Stimulated activated CD8-positive, alpha-beta memory T cell treated with anti-CD3 and anti-CD28 coated beads, Interleukin-15, amount 100 ng/mL, for 1 hour (primary cell): Measurements from ENCODE around the gene XYLT2.

Experiments
- DNase-seq: peaks from one replicate; pipeline ENCODE4 v3.0.0-alpha.2; 2020; ENCODE audit warnings: low read depth

The XYLT2 gene

DNA sequence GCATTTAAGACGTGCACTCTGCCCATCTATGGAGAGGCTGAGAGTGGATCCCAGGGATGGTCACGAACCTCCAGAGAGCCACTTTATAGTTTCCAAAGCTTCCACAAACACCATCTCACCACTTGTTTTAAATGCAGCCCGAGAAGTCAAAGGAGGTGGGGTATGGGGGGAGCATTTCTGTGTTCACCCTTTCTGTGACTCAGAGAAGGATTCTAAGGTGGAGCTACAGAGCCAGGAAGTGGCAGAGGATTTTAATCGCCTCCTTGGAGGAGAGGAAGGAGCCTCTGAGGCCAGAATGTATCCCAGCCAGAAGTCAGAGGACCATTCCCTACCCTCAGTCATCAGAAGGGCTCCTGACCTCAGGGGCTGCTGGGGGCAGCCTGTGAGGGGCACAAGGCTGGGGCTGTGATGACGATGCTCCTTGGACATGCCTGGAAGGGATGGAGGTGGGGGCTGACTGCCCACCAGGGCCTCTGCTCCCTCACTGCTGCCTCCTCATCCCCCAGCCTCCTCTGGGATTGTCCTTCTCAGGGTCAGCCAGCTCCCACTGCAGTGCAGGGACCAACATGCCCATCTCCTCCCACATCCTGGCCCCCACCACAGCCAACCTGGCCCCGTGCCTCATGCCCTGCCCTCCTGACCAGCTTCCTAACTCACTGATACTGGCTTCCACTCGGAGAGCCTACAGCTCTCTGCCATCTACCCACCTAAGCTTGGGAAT lies 2.8 kb downstream of the XYLT2 start:
- DNase-seq, result no peak

DNA sequence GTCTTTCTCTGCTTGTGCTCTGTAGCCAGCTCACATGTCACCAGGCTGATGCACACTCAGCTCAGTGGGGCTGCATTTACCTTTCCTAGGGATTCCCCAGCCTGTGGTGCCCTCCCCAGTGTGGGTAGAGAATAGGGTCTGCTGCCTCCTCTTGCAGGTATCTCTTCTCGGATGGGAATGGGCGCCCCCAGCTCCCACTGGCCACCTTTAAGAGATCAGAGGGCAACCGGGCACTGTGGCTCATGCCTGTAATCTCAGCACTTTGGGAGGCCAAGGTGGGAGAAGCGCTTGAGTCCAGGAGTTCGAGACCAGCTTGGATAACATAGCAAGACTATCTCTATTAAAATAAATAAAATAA lies 3.3 kb downstream of the XYLT2 start:
- DNase-seq, result no peak

DNA sequence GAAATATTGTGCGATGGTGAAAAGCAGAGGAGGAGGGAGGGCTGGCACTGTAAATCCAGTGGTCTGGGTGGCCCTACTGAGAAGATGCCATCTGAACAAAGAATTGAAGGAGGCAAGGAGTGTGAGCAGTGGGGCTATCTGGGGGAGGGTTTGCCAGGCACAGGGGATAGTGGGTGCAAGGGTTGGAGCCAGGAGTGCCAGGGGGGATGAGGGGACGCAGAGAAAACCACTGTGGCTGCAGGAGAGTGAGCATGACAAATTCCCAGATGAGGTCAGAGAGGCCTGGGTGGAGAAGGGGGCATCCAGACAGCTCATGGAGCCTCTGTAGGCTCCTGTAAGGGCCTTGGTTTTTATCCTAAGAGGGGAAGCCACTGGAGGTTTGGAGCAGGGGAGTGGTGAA lies 4.8 kb downstream of the XYLT2 start:
- no peak for DNase-seq

DNA sequence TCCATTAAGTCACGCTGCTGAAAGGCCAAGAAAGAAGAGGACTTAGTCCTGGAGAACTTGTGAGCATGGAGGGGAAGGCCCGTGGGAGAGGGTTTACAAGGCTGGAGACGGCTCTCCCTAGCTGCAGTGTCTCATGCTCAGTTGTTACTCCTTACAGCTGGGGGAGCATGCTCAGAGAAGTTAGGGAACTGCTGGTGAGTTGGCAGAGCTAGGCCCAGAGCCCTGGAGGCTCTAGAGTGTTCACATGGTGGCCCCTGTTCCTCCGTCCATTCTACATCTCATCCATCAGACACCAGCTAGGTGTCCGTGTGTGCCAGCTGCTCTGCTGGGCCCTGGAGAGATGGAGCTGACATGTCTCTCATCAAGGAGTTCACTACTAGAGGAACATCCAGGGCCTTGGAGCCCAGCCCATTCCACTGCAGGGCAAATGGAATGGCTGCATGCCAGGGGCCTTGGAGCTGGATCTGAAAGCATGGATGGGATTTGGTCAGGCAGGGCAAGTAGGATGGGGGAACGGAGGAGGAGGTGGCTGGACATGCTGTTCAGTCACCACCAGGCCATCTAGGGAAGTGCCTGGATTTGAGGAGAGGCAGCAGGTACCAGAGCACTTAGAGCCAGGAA lies 6.3 kb downstream of the XYLT2 start:
- no peak for DNase-seq

DNA sequence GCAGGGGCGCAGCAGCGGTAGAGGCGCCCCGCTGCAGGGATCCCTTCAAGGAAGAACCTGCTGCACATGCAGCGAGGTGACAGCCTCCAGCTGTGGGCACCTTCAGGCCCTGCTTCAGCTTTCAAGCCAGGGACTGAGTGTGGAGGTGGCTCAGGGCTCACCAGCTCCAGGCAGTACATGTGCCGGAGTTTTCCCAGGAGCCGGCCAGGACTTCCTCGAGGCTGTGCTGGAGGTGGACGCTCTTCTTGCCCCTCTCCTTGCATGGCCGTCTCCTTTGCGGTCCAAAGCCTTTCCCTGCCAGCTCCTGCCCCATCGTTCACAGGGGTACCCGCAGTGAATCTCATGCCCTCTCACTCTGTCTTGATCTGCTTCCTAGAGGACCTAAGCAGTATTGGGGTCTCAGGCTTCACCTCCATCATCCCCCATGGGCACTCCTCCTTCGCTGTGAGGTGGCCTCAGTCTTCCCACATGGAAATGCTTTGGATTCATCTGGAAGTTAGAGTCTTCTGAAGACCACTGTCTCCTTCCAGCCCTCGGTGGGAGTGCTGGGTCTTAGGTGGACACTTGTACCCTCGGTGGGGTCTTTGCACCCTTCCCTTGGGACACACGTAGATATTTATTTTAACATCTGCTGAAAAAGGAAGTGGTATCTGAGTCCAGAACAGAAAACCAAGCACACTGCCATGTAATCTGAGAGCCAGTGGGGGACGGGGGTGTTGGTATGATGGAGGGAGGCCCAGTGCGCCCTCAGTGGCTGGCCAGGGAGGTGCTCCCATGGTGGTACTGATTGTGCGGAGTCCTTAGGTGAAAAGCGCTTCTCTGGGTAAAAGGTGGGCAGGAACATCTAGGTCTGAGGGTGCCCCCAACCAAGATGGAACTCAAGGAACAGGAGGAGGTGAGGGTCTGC lies 7.0 kb downstream of the XYLT2 start:
- no peak for DNase-seq

DNA sequence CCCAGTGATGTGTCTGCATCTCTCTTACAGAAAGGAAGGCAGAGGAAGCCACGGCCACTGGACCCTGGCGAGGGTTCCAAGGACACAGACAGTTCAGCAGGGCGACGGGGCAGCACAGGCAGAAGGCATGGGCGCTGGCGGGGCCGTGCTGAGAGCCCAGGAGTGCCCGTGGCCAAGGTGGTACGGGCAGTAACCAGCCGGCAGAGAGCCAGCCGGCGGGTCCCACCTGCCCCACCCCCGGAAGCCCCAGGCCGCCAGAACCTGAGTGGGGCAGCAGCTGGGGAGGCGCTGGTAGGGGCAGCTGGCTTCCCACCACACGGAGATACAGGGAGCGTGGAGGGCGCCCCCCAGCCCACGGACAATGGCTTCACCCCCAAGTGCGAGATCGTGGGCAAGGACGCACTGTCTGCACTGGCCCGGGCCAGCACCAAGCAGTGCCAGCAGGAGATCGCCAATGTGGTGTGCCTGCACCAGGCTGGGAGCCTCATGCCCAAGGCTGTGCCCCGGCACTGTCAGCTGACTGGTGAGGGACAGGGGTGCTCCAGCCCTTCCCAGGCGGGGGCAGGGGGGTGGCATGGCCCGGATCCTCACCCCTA lies 7.8 kb downstream of the XYLT2 start:
- DNase-seq, result no peak

DNA sequence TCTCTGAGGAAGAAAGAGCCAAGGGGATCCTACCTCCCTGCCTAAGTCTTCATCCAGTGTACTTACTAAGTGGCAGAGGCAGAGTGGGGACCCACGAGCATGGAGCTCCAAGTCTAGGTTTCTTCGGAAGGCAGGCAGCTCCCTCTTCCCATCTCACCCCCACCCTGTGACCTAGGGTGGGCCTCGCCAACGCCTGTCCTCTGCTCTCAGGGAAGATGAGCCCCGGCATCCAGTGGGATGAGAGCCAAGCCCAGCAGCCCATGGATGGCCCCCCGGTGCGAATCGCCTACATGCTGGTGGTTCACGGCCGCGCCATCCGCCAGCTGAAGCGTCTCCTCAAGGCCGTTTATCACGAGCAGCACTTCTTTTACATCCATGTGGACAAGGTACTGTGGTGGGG lies 8.3 kb downstream of the XYLT2 start:
- DNase-seq, result no peak

DNA sequence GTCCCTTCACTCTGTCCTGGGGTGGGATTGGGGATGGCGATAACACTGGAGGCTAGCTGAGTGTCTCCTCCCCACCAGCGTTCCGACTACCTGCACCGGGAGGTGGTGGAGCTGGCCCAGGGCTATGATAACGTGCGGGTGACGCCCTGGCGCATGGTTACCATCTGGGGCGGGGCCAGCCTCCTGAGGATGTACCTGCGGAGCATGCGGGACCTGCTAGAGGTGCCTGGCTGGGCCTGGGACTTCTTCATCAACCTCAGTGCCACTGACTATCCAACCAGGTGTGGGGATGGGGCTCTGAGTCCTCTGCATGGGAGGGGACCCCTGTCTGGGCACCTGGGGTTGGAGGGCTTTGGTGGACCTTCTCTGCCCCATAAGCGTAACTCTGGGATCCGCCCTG lies 8.8 kb downstream of the XYLT2 start:
- DNase-seq, result no peak

DNA sequence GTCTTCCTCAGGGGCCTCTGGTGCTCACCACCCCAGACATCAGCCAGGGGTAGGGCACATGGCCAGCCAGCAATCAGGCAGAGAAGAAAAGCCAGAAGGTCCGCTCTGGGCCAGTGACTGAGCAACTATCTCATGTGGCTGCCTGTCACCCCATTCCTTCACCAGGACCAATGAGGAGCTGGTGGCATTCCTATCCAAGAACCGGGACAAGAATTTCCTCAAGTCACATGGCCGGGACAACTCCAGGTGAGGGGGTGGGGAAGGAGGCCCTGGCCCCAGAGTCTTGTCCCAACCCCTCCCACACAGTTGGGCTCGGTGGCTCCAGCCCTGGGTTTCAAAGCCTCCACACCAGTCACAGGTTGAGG lies 9.4 kb downstream of the XYLT2 start:
- no peak for DNase-seq

DNA sequence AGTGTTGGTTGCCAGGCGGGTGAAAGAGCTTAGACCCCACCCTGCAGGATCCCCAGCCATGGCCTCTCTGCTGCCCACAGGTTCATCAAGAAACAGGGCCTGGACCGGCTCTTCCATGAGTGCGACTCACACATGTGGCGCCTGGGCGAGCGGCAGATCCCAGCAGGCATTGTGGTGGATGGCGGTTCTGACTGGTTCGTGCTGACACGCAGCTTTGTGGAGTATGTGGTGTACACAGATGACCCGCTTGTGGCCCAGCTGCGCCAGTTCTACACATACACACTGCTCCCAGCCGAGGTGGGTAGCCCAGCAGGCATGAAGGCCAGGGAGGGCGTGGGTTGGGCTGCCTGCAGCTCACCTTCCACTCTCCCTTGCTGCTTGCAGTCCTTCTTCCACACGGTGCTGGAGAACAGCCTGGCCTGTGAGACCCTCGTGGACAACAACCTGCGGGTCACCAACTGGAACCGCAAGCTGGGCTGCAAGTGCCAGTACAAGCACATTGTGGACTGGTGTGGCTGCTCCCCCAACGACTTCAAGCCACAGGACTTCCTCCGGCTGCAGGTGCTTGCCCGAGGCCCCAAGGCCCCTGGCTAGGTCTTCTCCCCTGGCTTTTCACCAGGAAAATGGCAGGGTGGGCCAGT lies 9.9 kb downstream of the XYLT2 start:
- no peak for DNase-seq

DNA sequence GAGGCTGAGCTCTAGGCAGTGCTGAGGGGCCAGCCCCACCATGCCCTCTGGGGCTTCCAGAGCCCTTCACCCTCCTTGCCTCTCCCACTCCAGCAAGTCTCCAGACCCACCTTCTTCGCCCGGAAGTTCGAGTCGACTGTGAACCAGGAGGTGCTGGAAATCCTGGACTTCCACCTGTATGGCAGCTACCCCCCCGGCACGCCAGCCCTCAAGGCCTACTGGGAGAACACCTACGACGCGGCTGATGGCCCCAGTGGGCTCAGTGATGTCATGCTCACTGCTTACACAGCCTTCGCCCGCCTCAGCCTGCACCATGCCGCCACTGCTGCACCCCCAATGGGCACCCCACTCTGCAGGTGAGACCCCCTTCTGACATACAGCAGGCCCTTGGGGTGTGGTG lies 10.5 kb downstream of the XYLT2 start:
- no peak for DNase-seq

DNA sequence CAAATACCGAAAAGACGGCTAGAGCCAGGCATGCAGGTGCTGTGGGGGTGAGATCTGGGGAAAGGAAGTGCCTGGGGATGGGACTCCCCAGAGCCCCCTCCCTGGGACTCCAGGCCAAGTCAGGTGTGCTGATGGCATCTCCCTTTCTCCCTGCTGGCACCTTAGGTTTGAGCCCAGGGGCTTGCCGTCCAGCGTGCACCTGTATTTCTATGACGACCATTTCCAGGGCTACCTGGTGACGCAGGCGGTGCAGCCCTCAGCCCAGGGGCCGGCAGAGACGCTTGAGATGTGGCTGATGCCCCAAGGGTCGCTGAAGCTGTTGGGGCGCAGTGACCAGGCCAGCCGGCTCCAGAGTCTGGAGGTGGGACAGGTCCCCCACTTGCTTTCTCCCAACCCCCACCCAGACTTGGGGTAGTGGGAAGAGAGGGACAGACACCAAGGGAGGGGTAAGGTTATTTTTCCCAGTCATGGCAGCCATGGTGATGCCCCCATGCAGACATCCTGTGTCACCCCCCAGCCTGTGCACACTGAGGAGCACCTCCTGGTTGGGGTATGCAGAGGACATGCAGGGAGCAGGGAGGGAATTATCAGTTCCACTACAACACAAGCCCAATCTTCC lies 11.1 kb downstream of the XYLT2 start:
- no peak for DNase-seq

DNA sequence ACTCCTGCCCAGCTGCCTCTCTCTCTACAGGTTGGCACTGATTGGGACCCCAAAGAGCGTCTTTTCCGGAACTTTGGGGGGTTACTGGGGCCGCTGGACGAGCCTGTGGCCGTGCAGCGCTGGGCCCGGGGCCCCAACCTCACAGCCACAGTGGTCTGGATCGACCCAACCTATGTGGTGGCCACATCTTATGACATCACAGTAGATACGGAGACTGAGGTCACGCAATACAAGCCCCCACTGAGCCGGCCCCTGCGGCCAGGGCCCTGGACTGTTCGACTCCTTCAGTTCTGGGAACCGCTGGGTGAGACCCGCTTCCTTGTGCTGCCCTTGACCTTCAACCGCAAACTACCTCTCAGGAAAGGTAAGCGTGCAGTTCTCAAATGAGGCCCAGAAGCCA lies 12.3 kb downstream of the XYLT2 start:
- DNase-seq, result no peak

DNA sequence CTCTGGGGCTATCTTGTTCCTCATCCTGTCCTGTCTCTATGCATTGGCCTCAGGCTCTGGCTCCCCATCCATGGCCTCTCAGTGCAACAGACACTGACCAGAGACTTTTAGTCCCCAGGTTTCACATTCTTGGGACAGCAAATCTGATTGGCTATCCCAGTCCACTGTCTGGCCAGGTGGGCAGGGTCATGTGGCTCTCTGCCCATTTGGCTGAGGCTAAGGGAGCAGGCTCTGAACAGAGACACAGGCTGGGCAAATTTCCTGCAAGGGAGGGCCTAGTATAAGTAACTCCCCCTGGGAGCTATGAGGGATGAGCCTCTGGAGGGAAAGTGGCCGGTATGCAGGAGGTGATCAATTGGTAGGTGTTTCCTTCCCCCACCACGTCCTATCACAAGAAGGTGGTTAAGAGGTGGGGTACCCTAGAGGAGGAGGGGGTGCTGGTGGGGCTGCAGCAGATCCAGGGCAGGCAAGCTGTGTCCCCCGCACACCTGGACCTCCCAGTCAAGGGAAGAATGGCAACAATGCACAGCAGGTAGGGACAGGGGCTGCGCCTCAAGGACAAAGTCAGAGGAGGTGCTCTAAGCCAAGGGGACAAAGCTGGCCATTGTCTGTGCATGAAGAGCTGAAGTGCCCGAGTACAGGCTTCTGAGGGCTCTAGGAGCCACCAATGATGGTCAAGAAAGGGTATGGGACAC lies 13.2 kb downstream of the XYLT2 start:
- no peak for DNase-seq

DNA sequence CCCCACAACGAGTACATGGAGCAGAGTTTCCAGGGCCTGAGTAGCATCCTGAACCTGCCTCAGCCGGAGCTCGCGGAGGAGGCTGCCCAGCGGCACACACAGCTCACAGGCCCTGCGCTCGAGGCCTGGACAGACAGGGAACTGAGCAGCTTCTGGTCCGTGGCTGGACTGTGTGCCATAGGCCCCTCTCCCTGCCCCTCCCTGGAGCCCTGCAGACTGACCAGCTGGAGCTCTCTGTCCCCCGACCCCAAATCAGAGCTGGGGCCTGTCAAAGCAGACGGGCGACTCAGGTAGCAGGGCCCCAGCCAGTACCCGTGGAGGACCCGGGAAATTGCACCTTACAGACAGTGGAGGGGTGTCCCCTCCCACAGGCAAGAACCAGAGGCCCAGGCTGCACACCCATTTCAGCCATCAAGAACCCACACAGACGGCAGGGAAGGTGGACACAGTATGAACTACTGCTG lies 14.1 kb downstream of the XYLT2 start:
- no peak for DNase-seq

DNA sequence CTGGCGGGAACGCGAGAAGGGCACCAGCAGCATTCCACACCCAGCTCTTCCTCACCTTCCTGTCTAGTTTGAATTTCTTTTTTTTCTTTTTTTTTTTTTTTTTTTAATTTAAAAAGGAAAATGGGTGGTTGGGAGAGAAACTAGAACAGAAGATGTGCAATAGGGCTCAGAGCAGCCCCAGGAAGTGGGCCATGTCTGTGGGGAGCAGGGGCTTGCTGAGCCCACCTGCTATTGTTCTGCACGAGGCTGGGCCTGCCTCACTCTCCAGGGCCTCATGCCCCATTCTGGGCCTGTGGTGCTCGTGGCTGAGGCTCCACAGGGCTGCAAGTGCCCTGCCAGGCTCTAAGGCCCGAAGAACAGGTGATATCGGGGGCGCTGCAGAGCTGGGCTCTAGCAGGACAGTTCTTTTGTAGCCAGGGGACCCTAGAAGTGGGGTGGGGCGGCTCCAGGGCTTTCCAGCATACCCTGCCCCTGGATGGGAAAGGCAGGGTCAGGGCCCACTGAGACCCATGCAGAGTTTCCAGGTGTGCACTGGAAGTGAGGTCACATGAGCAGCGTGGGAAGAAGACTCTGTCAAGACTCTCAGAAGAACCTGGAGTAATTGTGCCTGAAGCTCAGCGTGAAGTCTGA lies 14.7 kb downstream of the XYLT2 start:
- no peak for DNase-seq

DNA sequence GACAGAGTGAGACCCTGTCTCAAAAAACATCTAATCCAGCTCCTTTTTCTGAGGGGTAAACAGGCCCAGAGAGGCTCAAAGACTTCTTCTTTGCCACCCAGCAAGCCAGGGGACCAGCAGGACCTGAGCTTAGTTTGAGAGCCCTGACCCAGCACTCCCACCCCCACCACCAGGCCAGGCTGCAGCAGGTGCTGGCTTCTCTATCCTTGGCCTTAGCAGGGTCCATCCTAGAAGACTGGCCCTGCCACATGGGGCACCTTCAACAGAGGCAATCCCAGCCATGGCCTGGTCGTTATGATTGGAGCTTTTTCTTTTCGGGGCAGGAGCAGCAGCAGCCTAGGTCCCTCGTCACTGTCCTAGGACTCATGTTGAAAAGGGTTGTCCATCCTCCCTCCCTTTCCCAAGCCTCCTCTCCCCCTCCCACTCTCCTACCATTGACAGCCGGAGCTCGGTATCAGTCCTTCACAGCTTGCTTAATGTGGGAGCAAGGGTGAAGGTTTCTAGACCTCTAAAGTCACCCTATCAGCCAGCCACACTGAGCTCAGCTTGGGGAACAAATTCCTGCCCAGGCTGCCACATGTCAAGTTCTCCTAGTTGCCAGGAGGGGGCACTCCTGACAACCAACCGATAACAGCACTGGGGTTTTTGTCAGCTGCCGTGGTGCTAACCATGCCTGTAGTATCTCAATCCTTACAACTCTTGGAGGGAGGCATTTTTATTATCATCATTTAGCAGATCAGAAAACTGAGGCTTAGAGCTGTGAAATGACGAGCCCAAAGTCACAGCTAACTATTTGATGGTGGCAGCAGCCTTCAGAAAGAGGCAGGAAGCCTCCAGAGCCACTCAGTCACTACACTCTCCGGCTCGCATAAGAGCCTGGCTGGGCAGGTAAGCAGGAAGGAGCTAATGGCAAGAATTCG lies 15.9 kb downstream of the XYLT2 start:
- peak; percentile 27 for DNase-seq

DNA sequence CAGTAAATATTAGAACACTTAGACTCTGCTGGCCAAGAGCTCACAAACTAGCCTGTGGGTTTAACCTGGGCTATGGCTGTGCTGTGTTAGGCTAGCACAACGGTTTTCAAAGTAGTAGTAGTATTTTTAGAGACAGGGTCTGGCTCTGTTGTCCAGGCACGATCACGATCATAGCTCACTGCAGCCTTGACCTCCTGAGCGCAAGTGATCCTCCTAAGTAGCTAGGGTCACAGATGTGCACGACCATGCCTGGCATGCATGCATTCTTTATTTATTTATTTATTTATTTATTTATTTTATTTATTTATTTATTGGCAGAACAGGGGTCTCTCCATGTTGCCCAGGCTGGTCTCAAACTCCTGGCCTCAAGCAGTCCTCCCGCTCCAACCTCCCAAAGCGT lies 16.7 kb downstream of the XYLT2 start:
- no peak for DNase-seq

DNA sequence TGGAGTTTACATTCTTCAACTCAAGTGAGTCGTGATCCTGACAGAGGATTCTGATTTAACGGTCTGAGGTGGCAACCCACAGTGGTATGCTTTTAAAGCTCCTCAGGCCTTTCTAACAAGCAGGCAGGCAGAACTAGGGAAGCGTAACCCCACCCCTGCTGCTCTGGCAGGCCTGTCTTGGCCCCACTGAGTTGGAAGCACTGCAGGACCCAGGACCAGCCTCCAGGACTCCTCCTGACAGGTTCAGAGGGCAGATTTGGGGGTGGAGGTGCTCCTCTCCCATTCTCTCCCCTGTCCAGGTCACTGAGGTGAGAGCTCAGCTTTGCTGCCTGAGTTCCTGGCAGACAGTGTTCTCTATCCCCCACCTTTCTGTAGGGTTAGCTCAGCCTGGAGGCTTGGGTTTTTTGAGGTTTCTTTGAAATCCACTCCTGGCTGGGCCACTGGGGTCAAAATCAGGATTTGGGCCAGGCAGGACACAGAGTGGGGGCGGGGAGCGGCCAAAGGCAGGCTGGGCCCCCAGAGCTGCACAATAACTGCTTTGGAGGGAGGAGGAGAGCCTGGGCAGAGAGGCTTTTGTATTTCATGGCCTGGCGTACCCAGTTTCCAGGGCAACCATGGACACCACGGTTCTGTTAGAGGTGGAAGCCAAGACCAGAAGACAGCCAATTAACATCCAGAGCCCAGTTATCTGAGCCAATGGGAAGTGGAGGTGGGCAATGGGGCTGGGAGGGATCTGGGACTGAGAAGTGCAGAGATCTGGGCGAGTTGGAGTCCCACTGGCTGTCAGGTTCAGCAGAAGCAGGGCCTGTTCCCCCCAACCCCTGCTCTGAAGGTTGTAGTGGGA lies 17.5 kb downstream of the XYLT2 start:
- no peak for DNase-seq
